ENCODE data around the gene COPB1.

Gene COPB1

GRCh38 chr11:14503023-14503422, 3.4 kb upstream of the COPB1 start:
- DNase-seq: no peak

- no peak for DNase-seq
These were observed 2.4 kb upstream of the COPB1 start for GRCh38 chr11:14502039-14502438.

- peak; percentile 38 to 48 for DNase-seq
These were observed 605 bp upstream of the COPB1 start for GRCh38 chr11:14500181-14500651.

GRCh38 chr11:14499178-14499559, 442 bp downstream of the COPB1 start:
- DNase-seq: peak in 1 of 2 donors; percentile 14

GRCh38 chr11:14480716-14481115, 18.9 kb downstream of the COPB1 start:
- peak in 1 of 2 donors; percentile 16 for DNase-seq

- no peak for DNase-seq
These were observed 28.5 kb downstream of the COPB1 start for GRCh38 chr11:14471127-14471526.

- no peak for DNase-seq
These were observed 36.0 kb downstream of the COPB1 start for GRCh38 chr11:14463623-14464022.

GRCh38 chr11:14460147-14460546, 39.5 kb downstream of the COPB1 start:
- DNase-seq: no peak

GRCh38 chr11:14458377-14458776, 41.2 kb downstream of the COPB1 start:
- no peak for DNase-seq

GRCh38 chr11:14455648-14456430, 43.8 kb downstream of the COPB1 start:
- DNase-seq: no peak

GRCh38 chr11:14454861-14455632, 44.6 kb downstream of the COPB1 start:
- peak in 1 of 2 donors; percentile 47 for DNase-seq

- peak in 1 of 2 donors; percentile 10 for DNase-seq
These were observed 47.8 kb downstream of the COPB1 start for GRCh38 chr11:14451825-14452224.

GRCh38 chr11:14449302-14449714, 50.3 kb downstream of the COPB1 start:
- DNase-seq: no peak

GRCh38 chr11:14448240-14448639, 51.4 kb downstream of the COPB1 start:
- DNase-seq: no peak

GRCh38 chr11:14446701-14447169, 52.9 kb downstream of the COPB1 start:
- no peak for DNase-seq

GRCh38 chr11:14445542-14446530, 53.8 kb downstream of the COPB1 start:
- DNase-seq: no peak

- DNase-seq: no peak
These were observed 55.0 kb downstream of the COPB1 start for GRCh38 chr11:14444441-14445189.

GRCh38 chr11:14443638-14444037, 56.0 kb downstream of the COPB1 start:
- DNase-seq: no peak

GRCh38 chr11:14435717-14436512, 63.7 kb downstream of the COPB1 start:
- no peak for DNase-seq

- DNase-seq: no peak
These were observed 74.0 kb downstream of the COPB1 start for GRCh38 chr11:14425621-14426020.

- peak; percentile 6 to 24 for DNase-seq
These were observed 75.5 kb downstream of the COPB1 start for GRCh38 chr11:14424096-14424495.

Measured in inflammatory macrophage (primary cell).